GM19455 (cell line): ENCODE results near the gene LZTFL1.

Experiments used
- ATAC-seq: cut with Tn5 transposase; IDR thresholded peaks from one replicate; pipeline ENCODE4 v1.9.1; 2021; ENCODE audit not compliant: unreplicated experiment

Gene LZTFL1

DNA sequence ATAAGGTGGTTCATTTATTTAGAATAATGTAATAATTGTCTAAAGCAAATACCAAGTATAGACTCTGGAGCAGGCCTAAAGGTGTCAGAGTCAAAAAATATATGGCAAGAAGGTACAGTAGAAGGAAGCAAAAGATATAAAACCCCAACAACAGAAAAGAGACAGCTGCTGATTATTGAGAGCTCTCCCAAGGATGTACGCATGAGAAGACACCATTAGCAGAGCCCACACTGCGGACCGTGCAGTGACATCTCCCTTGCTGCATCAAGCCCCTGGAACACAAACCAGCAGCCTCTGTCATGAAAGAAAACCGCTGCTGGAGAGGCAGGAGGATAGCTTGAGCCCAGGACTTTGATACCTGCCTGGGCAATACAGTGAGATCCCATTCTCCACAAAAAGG, 27.6 kb downstream of the LZTFL1 start:
- no peak for ATAC-seq

DNA sequence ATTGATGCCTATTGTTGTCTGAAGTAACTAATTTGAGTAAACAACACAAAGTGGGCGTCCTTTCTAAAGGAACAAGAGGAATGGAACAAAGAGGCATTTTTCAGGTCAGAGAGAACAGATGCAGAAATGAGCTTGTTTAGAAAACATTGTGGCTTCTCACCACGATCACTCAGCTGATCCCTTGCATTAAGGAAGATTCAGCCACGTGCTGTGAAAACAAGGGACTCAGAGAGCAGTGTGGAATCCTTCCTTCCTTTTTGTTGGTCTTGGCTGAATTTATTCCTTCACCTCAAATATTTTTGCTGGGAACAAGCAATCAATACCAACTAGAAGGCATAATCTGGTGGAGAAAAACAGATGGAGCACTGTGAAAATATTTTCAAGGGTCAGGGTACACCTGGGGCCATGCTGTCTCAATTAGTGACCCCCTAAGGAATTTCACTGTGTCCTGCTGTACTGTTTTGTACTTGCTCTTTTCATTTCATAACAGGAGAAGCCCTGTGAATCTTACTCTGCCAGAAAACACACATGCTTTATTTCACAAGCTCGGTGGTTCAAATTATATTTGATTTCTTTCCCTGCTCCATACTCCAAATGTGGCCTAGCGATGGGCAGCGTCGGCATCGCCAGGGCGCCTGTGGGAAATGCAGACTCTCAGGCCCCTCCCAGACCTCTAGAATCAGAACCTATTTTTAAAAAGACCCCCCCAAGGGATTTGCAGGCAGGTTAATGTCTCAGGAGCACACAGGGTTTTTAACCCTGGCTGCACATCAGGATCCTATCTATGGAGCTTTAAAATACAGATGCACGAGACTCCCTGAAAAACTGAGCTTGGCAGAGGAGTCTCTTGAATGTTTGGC, 34.0 kb downstream of the LZTFL1 start:
- no peak for ATAC-seq

DNA sequence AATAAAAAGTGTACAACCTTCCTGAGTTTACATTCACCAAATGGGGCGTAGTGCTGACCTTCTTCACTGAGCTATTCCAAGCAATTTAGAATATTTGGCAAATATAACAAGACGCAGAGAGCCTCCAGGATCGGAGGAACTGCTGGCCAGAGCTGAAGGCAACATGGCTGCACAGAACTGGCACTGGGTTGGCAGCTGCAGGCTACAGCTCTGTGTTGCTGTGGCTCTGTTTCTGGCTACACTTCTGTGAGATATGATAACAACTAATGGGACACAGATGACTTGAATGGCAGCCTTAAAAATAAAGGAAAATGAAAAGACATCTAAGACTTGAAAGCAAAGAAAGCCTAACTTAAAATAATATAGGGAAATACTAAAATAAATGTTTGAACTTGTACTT, 34.8 kb downstream of the LZTFL1 start:
- no peak for ATAC-seq

DNA sequence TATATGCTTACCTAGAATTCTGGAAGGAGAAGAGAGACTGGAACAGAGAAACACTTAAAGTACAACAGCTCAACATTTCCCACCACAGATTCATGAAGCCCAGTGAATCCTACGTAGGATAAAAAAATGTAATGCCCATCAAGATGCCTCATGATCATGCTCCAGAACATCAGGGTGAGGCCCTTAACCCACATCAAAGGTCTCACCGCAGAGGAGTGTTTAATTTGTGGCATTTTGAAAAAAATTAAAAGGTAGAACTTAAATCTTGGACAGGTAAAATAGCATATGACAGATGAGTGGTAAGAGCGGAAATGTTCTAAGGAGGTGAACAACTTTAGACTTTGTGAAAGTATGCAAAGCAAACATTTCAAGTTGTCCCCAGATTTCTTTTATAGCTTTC, 35.8 kb downstream of the LZTFL1 start:
- ATAC-seq = no peak

DNA sequence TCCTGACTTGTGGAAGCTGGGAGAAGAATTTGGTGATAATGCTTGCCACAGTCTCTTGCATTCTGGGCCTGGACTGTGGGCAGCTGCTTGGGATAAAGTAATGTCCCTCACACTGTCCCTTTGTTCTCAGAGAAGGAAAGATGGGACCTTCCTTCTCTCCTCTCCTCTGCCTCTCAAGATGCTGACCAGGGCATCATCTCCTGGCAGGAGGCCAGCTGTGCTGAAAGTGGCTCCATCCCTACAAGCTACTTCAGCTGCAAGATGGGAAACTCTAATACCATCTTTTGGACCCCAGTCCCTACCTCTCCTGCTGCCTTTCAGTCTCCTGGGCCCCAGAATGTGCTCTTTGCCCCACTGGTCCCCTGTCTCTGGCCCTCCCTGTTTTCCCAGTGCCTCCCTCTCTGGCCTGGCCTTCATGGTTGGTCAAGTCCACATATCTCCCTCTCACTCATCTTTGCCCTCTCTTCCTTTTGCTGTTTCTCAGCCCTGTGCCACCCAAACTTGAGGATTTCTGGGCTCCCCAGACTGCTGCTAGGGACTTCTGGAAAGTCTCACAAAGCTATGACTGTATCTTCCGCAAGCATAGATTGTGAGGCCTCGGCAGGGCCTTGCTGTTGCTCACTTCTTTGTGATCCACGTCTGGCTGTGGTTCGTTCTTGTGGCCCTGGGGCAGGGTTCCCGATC, 38.5 kb downstream of the LZTFL1 start:
- no peak for ATAC-seq

DNA sequence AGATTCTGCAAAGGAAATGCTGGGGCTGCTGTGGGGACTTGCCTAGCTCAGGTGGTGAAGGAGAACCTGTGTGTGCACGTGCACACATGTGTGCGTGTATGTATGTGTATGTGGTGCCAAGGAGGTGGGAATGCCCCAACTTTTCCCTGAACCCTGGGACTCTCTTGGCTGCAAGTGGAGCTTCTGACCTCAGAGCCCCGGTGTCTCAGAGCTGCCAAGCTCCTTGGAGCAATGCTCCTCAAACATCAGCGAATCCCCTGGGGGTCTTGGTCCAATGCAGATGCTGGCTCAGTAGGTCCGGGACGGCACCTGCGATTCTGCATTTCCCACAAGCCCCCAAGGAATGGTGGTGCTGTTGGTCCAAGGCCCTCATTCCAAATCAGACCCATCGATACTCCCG, 39.8 kb downstream of the LZTFL1 start:
- ATAC-seq = no peak

DNA sequence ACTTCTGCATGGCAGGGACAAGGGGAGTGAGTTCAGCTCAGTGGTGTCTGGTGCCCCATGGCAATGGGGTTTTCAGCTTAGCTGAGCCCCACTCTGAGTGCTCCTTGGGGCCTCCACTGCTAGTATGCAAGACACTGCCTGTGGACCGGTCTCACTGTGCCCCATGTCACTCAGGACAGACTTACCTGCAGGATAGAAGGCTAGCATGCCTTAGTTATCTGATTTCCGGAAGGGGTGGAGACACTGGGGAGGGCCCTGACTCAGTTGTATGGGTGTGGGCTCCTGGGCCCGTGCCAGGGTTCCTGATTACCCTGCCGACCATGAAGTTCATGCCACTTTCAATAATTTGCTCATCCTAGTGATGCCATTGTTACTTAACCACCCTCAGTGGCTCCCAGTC, 41.3 kb downstream of the LZTFL1 start:
- no peak for ATAC-seq

DNA sequence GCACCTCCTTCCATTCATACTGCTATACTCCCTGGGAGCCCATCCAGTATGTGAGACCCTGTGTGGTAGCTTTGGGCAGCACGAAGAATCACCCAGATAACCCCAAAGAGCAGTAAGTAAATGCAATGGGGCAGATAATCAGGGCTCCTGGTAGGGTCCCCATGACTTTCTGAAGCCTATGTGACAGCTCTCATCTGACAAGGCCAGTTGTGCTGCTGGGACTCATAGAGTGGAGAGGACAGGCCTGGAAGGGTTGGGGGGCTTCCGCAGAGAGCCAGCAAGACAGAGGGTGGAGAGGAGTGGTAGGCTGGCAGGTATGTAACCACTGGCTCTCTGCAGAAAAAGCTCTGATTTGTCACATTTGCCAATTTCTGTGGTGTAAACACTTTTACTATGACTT, 42.3 kb downstream of the LZTFL1 start:
- no peak for ATAC-seq

DNA sequence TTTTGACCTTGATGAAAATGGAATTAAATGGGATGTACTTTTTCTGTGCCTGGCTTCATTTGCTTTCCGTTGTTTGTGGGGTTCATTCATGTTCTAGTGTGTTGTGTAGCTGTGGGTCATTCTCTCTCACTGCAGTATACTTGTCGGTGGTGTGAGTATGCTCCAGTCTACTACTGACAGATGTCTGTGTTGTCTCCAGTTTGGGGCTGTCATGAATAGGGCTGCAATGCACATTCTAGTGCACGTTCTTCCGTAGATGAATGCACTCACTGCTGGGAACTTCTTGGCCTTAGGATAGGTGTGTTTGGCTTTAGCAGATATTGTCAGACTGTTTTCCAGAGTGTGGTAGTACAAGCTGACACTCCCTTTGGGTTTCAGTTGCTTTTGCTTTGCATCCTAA, 43.9 kb downstream of the LZTFL1 start:
- ATAC-seq = no peak

DNA sequence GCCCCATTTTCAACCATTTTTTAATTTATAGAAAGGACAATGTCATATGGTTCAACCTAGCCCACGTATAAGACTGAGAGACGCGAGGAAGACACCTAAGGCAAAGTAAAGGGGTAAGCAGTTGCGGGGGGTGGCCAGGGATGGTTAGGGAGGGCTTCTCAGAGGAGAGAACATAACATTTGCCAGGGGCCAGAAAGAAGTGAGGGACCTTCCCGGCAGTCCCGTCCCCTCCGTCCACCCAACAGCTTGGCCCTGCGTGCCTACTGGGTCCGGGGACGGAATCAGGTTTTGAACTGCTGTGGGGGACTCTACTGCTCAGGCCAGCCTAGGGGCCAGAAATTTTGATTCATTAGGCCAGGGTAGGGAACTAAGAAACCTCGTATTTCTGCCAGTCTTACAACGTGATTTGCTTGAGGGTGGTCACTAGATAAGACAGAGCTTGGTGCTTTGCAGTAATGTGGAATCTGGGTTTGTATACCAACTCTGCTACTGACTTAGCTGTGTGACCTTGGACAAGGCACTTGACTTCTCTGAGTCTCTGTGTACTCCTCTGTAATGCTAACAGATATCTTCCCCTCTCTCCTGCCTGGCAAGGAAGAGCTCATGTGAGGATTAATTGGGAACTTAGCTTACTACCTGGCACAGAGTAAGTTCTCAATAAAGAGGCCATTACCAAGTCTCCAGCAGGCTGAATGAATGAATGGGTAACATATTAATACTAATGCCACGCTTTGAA, 44.8 kb downstream of the LZTFL1 start:
- ATAC-seq = no peak

DNA sequence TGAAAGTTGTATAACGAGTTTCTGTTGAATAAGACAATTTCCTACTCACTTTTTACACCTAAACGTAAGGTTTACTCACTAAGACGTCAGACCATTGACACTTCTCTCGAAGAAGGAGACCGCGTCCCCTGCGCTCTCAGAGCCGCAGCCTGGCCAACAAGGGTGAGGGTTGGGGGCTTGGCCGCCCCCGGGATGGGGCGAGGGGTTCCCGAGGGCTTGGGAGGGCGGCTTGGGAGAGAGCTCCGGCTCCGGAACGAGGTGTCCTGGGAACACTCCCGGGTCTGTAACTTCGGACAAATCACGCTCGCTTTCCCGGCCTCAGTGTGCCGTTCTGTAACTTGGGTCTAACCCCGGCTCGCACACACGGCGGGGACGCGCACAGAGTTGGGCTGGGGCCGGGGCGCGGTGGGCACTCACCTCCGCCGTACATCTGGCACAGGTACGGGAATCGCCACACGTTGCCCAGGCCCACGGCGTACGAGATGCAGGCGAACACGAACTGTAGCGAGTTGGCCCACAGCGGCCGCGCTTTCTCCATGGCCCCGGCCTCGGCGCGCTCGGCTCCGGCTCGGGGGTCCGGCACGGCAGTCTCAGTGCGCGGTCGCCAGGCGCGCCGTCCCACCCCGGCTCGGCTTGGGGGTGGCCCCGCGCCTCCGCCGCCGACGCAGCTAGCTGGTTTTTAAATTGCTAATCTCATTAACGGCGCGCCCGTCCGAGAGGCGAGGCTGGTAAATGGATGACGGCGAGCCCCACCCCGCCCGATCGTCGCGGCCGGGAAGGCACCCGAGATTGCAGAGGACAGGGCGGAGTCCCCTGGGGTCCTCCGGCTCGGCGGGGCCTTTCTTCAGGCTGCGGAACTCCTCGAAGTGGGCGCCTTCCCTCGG, 45.8 kb downstream of the LZTFL1 start, which contains the start of gene SLC6A20:
Gene SLC6A20 (minus strand): TSS at position 655 of the 884 bp plus-strand sequence. CDS start 117 bp downstream, at position 538.
- ATAC-seq = no peak

DNA sequence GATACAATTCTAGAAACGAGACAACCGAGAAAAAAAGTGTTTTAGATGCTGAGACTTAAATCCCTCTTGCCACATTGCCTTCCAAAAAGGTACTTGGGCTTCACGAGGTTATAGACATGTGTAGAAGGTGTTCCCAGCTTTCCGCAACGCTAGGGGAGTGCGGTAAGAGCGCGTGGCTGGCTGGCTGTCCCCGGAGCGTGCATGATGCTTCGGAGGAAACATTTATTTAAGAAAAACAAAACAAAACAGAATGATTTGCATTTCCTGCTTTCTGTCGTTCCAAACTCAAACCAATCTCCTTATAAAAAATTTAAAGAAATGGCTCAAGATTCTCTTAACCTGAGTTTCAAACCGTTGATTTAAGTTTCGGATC, 46.4 kb downstream of the LZTFL1 start:
- no peak for ATAC-seq

DNA sequence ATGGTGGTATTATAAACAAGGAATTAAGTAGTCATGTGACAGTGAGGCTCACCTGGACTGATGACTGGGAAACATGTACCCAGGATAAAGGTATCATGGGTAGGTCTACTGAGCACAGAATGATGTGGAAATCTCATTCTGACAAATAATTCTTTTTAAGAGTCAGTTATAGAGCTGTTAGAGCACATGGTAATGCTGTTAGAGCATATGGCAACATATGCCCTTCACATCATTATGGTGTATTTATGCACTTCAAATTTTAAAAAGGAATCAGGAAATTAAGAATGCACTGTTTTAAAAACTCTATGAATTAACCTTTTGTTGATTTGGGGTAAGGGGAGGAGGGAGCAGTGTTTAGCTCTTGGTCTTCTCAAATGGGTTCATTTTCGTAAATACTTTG, 47.3 kb downstream of the LZTFL1 start:
- ATAC-seq = no peak

DNA sequence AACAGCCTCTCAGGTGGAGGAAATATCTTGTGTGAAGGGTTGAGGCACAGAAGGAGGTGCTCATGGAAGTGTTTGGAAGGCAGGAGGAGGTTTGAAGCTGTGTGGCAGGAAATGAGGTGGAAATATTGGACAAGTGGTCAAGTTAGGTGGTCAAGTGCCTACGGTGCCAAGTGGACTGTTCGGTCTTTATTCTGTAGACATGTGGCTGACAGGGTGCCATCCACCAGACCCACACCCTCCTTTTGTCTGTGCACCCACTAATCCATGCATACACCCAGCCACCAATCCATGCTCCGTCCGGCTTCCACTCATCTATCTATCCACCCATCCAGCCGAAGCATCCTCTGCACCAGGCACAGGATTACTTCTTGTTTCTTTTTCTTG, 47.8 kb downstream of the LZTFL1 start:
- no peak for ATAC-seq

DNA sequence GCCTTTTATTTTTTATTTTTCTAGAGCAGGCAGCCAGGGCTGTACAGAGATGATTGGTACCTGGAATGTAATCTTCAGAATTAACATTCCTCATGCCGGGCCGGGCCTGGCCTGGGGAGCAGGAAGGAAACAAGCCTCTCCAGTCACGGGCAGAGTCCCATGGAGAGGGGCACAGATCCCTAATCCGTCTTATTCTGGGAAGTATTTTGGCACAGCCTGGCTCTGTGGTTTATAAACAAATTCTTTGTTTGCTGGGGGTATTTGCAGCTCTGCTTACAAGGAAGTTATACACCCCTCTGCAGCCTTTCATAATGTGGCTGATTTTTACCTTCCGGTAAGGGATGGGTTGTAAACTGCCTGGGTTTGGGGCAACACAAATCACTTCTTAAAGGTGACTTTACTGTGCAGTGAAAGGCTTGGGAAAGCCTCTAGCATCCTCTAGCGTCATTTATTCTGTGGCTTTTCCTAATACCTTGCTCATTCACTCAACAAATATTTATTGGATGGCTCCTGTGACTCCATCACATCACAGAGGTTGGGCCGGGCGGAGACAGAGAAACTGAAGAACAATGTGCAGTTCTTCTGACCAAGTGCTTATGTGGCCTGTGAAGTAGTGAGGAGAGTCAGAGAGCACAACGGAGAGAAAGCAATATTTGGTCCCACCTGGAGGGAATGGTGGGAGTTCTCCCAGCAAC, 48.3 kb downstream of the LZTFL1 start:
- ATAC-seq = no peak

DNA sequence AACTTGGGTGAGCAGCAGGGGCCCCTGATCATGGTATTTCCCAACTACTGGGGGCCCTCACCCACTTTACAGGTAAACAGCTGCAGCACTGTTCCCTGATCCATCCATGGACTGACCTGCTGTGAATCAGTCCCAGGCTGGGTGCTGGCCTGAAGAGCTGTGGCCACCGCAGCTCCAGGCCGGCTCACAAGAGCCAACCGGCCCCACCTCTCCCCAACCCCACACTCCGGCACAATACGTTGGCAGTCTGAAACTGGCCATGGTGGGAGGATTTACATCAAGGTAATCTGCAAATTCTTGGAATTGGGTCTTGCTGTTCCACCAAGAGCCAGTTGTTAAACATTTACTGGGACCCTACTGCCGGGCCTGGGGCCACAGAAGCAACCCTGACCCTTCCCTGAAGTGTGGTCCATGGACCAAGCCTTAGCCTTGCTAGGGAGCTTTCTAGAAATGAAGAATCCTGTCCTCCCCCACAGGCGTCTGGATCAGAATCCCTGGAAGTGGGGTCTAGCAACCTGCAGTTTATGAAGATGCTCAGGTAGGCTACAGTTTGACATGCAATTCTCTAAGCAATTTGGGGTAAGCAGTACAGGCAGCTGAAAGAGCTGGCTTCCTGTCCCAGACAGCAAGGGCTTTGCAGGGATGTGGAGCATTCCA, 49.3 kb downstream of the LZTFL1 start:
- ATAC-seq = no peak

DNA sequence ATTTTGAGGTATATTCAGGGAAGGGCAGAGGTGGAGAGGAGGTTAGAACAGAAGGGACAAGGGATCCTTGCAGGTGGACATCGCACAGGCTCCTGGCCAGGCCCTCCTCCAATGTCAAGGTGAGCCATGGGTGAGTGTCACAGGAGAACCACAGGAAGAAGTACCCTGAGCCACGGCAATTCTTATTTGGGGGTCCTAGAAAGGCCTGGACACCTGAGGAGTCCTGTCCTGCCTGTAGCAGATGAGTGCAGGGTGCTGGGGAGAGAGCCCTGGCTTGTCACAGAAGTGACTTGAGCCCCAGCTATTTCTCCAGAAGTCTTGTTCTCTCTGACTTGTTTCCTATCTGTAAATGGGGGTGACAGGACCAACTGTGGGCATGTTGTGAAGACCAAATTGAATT, 49.9 kb downstream of the LZTFL1 start:
- ATAC-seq = no peak

DNA sequence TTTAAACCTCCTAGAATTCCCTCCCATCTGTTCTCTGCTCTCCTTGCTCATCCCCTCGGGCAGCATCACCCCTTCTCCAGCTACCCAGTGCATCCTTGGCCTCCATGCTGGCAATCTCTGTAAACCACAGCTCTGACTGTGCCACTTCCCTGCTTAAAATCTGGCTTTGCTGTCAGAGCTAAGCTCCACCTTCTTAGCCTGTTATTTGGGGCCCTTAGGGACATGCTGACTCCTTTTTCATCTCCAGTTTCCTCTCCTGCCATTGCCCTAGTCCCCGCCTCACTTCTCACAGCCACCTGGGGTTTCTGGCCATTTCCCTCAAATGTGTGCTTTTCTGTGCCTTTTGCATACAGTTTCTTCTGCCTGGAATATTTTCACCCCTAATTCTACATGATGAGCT, 51.3 kb downstream of the LZTFL1 start:
- no peak for ATAC-seq

DNA sequence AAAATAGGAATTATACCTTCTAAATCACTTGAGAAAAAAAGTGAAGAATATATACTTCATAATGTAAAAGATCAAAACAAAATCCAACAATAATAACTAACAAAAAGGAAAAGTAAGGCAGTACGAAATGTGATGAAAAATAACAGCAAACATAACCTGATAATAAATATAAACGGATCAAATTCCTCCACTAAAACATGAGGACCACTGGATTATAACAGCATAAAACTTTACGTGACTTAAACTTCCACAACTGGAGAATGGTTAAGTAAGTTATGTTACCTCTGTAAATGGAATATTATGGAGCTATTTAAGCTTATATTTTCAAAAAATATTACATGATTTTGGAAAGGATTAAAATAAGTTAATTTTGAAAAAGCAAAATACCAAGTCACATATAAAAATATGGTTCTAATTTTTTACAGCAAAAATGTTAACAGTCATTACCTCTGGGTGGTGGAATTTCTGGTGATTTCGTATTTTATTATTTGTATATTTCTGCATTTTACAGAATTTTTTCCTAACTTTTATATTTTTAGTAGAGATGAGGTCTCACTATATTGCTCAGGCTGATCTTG, 52.6 kb downstream of the LZTFL1 start:
- ATAC-seq = no peak
